ENCODE results near the gene LRP6.
"Not testable (repeated sequence)": the region's sequence is repeated elsewhere in the genome, so short reads cannot be mapped to it uniquely, and the experiment has no call there.

The LRP6 gene

GRCh38 chr12:12266873-12267741 is at the start of gene LRP6:
TSS of gene LRP6 (minus strand) at chr12:12267044. CDS start at chr12:12266735, 309 bp downstream.
- peak; percentile 87 for DNase-seq (ENCODE audit: low read depth)

GRCh38 chr12:12315838-12316237 is 49.0 kb upstream of the LRP6 start:
- no peak for DNase-seq (ENCODE audit: low read depth)

- DNase-seq (ENCODE audit: low read depth), result not testable (repeated sequence)
Observed at GRCh38 chr12:12310695-12311094, 43.9 kb upstream of the LRP6 start.

GRCh38 chr12:12305568-12306300 is 38.9 kb upstream of the LRP6 start:
- no peak for DNase-seq (ENCODE audit: low read depth)

GRCh38 chr12:12302976-12303375 is 36.1 kb upstream of the LRP6 start:
- DNase-seq (ENCODE audit: low read depth), result no peak

GRCh38 chr12:12301122-12301521 is 34.3 kb upstream of the LRP6 start:
- no peak for DNase-seq (ENCODE audit: low read depth)

- DNase-seq (ENCODE audit: low read depth), result no peak
Observed at GRCh38 chr12:12297201-12297830, 30.5 kb upstream of the LRP6 start.

- DNase-seq (ENCODE audit: low read depth), result no peak
Observed at GRCh38 chr12:12294215-12295005, 27.6 kb upstream of the LRP6 start.

GRCh38 chr12:12290206-12290605 is 23.4 kb upstream of the LRP6 start:
- DNase-seq (ENCODE audit: low read depth), result no peak

- DNase-seq (ENCODE audit: low read depth), result no peak
Observed at GRCh38 chr12:12286441-12286840, 19.6 kb upstream of the LRP6 start.

- DNase-seq (ENCODE audit: low read depth), result no peak
Observed at GRCh38 chr12:12282761-12283425, 16.0 kb upstream of the LRP6 start.

GRCh38 chr12:12282202-12282601 is 15.4 kb upstream of the LRP6 start:
- no peak for DNase-seq (ENCODE audit: low read depth)

- no peak for DNase-seq (ENCODE audit: low read depth)
Observed at GRCh38 chr12:12281134-12281533, 14.3 kb upstream of the LRP6 start.

- DNase-seq (ENCODE audit: low read depth), result no peak
Observed at GRCh38 chr12:12278899-12279298, 12.1 kb upstream of the LRP6 start.

GRCh38 chr12:12275874-12276273 is 9.0 kb upstream of the LRP6 start:
- no peak for DNase-seq (ENCODE audit: low read depth)

- DNase-seq (ENCODE audit: low read depth), result no peak
Observed at GRCh38 chr12:12273291-12273957, 6.6 kb upstream of the LRP6 start.

GRCh38 chr12:12272869-12273268 is 6.0 kb upstream of the LRP6 start:
- DNase-seq (ENCODE audit: low read depth), result no peak

- DNase-seq (ENCODE audit: low read depth), result no peak
Observed at GRCh38 chr12:12270226-12270625, 3.4 kb upstream of the LRP6 start.

GRCh38 chr12:12267742-12268200 is 927 bp upstream of the LRP6 start:
- DNase-seq (ENCODE audit: low read depth), result no peak

- DNase-seq (ENCODE audit: low read depth), result no peak
Observed at GRCh38 chr12:12266389-12266872, 413 bp downstream of the LRP6 start.

All from HS-5 (cell line).